HG03571 (cell line): ENCODE results near the gene ALG14.
"Not testable (repeated sequence)": the region's sequence is repeated elsewhere in the genome, so short reads cannot be mapped to it uniquely, and the experiment has no call there.

Experiments
- ATAC-seq: cut with Tn5 transposase; IDR thresholded peaks from one replicate; pipeline ENCODE4 v1.9.1; 2021; ENCODE audit not compliant: unreplicated experiment

Gene ALG14

GRCh38 chr1:95043141-95043980 lies 29.4 kb downstream of the ALG14 start:
- ATAC-seq, result peak; percentile 92

GRCh38 chr1:95042286-95042685 lies 30.5 kb downstream of the ALG14 start:
- no peak for ATAC-seq

- ATAC-seq, result no peak
These were observed 31.1 kb downstream of the ALG14 start for GRCh38 chr1:95041491-95042165.

- ATAC-seq, result no peak
These were observed 32.7 kb downstream of the ALG14 start for GRCh38 chr1:95040032-95040525.

- ATAC-seq, result no peak
These were observed 33.3 kb downstream of the ALG14 start for GRCh38 chr1:95039360-95040031.

- no peak for ATAC-seq
These were observed 37.2 kb downstream of the ALG14 start for GRCh38 chr1:95035536-95035935.

GRCh38 chr1:95034506-95034905 lies 38.2 kb downstream of the ALG14 start:
- ATAC-seq, result no peak

- ATAC-seq, result no peak
These were observed 38.9 kb downstream of the ALG14 start for GRCh38 chr1:95033843-95034242.

- ATAC-seq, result no peak
These were observed 43.2 kb downstream of the ALG14 start for GRCh38 chr1:95029532-95029931.

- no peak for ATAC-seq
These were observed 43.8 kb downstream of the ALG14 start for GRCh38 chr1:95028954-95029353.

GRCh38 chr1:95027046-95027445 lies 45.7 kb downstream of the ALG14 start:
- ATAC-seq, result no peak

- no peak for ATAC-seq
These were observed 49.2 kb downstream of the ALG14 start for GRCh38 chr1:95023399-95024043.

GRCh38 chr1:95022644-95022926 lies 50.2 kb downstream of the ALG14 start:
- no peak for ATAC-seq

- no peak for ATAC-seq
These were observed 50.7 kb downstream of the ALG14 start for GRCh38 chr1:95021805-95022643.

GRCh38 chr1:95021119-95021518 lies 51.6 kb downstream of the ALG14 start:
- no peak for ATAC-seq

- ATAC-seq, result not testable (repeated sequence)
These were observed 53.3 kb downstream of the ALG14 start for GRCh38 chr1:95019466-95019865.

- no peak for ATAC-seq
These were observed 54.0 kb downstream of the ALG14 start for GRCh38 chr1:95018602-95019369.

GRCh38 chr1:95017775-95018174 lies 55.0 kb downstream of the ALG14 start:
- ATAC-seq, result no peak

- ATAC-seq, result no peak
These were observed 57.7 kb downstream of the ALG14 start for GRCh38 chr1:95015076-95015475.
